Uterus (tissue), 2 donors: Measurements from ENCODE around the gene CRB1.

Experiments
- POLR2A ChIP-seq, 2 donors: fragments of 450-650 bp; IDR thresholded peaks; one replicate each; pipeline ENCODE4 v1.6.1; 2016; ENCODE audit warnings: antibody characterized with exemption in 2 of 2, mild to moderate bottlenecking in 1 of 2, moderate library complexity in 1 of 2
- TF ChIP-seq, protein P1 (sequence below), 4 experiments: fragments of 200-600 bp in 2 of 4; fragments of 450-650 bp in 2 of 4; sonication (generic) in 2 of 4; IDR thresholded peaks; one replicate each; pipeline ENCODE4 v1.5.1; 2016 to 2019; ENCODE audit warnings: antibody characterized with exemption in 4 of 4, mild to moderate bottlenecking in 2 of 4, moderate library complexity in 1 of 4

DNA sequence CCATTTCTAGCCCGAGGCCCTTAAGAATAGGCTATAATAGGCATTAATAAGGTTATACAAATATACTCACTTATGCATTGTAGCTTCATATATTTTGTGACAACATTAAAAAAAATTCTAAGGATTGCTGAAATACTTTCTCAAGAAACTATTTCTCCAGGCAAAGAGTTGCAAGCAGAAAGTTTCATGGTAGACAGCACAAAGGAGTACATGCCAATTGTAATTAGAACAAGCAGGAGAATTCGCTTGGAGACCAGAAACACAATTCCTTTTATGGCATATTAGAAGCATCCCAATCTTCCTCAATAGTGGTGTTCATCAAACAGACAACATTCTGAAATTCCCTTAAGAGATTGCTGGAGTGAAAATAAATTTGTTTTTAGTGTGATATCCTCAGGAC is 122.8 kb downstream of the CRB1 start:
- no peak for TF ChIP-seq POLR2A (IDR thresholded peaks at IDR 0.05)
- TF ChIP-seq, protein P1, sequence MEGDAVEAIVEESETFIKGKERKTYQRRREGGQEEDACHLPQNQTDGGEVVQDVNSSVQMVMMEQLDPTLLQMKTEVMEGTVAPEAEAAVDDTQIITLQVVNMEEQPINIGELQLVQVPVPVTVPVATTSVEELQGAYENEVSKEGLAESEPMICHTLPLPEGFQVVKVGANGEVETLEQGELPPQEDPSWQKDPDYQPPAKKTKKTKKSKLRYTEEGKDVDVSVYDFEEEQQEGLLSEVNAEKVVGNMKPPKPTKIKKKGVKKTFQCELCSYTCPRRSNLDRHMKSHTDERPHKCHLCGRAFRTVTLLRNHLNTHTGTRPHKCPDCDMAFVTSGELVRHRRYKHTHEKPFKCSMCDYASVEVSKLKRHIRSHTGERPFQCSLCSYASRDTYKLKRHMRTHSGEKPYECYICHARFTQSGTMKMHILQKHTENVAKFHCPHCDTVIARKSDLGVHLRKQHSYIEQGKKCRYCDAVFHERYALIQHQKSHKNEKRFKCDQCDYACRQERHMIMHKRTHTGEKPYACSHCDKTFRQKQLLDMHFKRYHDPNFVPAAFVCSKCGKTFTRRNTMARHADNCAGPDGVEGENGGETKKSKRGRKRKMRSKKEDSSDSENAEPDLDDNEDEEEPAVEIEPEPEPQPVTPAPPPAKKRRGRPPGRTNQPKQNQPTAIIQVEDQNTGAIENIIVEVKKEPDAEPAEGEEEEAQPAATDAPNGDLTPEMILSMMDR (IDR thresholded peaks at IDR 0.05), result no peak
